Left forelimb (tissue), 1 donor: ENCODE data around the gene EMC9.
"Not testable (repeated sequence)": the region's sequence is repeated elsewhere in the genome, so short reads cannot be mapped to it uniquely, and the experiment has no call there.

Experiments
- DNase-seq: peaks from one replicate; pipeline ENCODE4 v3.0.0-alpha.2; 2018; ENCODE audit warnings: low spot score

Gene EMC9

GRCh38 chr14:24108336-24108874, 33.0 kb downstream of the EMC9 start:
- DNase-seq, result no peak

DNA sequence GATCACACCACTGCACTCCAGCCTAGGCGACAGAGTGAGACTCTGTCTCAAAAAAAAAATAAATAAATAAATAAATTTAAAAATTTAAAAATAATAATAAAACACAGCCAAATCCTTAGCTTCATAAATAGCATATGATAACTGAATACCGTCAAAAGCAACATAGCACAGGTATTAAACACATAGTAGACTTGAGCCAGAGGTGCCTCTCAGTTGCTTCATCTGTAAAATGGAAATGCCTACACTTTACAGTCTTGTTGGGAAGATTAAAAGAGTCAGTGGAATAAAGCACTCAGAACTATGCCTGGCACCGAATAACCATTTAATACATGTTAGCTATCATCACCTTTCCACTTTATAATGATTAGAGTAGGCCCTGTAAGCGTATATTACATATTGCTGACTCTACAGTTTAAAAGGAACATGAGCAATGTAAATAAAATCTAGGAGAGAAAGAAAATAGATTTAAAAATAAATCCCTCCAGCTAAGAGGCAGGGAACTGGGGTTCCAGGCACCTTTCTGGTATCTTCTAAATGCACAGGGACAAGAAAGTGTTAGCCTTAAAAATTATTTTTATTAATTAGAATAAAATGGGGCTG, 34.6 kb downstream of the EMC9 start:
- DNase-seq, result no peak

DNA sequence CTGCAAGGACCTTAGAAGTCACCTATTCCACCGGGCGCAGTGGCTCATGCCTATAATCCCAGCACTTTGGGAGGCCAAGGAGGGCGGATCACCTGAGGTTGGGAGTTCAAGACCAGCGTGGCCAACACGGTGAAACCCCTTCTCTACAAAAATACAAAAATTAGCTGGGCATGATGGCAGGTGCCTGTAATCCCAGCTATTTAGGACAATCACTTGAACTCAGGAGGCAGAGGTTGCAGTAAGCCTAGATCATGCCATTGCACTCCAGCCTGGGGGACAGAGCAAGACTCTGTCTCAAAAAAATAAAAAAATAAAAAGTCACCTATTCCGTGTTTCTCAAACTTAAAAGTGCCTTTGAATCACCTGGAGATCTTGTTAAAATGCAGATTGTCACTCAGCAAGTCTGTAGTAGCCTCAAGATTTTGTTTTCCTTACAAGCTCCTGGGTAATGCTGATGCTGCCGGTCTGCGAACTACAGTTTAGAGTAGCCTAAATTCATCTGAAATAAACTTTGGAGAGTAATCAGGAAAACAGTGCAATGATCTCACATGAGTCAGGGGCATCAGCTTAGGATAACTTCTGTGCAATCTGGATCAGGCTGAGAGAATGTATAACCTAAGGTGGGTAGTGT, 35.7 kb downstream of the EMC9 start:
- DNase-seq, result not testable (repeated sequence)

DNA sequence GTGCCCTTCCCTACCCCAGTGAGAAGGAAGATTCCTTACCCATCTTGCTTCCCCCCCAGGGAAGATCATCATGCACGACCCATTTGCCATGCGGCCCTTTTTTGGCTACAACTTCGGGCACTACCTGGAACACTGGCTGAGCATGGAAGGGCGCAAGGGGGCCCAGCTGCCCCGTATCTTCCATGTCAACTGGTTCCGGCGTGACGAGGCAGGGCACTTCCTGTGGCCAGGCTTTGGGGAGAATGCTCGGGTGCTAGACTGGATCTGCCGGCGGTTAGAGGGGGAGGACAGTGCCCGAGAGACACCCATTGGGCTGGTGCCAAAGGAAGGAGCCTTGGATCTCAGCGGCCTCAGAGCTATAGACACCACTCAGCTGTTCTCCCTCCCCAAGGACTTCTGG, 37.9 kb downstream of the EMC9 start:
- no peak for DNase-seq

- DNase-seq, result no peak
These were observed 38.9 kb downstream of the EMC9 start for GRCh38 chr14:24102357-24103048.

GRCh38 chr14:24100982-24101494, 40.4 kb downstream of the EMC9 start:
- DNase-seq, result no peak

DNA sequence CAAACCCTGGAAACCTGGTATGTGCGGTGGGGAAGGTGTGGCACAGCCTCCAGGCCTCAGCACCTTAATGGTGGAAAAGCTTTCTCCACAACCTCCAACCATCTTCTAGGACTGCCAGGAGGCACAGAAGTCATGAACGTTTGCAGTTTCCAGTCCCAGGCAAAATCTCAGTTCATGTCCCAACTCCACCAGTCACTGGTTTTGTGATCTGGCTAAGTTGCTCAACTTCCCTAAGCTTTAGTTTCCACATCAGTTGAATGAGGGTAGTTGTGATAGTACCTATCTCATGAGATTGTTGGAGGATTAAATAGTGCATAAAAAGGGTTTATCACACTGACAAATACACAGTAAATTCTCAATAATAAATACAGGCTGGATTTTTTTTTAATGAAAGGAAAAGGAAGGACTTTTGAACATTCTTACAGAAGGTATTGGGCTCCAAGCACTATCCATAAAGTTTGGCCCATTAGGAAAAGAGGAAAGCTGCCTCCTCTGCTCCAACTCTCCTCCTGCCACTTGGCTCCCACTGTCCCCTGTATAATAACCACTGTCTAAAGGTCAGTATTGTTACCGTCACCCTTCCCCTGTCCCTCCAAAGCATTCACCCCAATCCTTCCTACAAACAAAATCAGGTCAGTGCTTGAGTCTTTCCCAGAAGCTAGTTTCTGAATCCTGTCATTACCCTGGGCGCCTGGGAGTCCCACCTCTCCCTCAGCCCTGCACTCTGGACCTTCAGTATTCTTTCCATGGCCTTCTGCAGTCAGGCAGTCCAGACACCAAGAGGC, 41.0 kb downstream of the EMC9 start:
- no peak for DNase-seq

DNA sequence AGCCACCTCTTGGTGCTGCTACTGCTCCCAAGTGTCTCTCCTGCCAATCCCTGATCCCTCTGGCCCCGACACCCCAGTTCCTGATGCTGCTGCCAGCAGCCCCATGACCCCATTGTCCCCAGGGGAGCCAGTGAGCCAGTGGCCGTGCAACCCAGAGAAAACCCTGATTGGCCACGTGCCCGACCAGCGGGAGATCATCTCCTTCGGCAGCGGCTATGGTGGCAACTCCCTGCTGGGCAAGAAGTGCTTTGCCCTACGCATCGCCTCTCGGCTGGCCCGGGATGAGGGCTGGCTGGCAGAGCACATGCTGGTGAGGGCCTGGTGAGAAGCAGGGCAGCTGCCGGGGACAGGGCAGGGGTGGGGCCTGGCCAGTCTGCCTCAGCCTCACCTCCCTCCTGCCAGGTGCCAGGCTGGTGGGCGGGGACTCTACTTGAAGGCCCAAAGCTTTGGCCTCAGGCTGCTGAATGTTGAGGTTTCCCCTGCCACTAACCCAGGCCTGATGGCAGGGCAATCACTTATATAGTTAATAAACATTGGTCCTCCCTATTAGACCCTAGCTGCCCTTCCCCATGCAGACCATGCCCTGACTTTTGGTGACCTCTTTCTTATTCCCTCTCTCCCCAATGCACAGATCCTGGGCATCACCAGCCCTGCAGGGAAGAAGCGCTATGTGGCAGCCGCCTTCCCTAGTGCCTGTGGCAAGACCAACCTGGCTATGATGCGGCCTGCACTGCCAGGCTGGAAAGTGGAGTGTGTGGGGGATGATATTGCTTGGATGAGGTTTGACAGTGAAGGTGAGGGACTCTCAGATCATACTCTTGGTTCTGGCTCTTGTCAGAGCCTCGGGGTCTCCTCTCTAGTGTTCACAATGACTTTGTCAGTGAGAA, 42.2 kb downstream of the EMC9 start:
- DNase-seq, result no peak

DNA sequence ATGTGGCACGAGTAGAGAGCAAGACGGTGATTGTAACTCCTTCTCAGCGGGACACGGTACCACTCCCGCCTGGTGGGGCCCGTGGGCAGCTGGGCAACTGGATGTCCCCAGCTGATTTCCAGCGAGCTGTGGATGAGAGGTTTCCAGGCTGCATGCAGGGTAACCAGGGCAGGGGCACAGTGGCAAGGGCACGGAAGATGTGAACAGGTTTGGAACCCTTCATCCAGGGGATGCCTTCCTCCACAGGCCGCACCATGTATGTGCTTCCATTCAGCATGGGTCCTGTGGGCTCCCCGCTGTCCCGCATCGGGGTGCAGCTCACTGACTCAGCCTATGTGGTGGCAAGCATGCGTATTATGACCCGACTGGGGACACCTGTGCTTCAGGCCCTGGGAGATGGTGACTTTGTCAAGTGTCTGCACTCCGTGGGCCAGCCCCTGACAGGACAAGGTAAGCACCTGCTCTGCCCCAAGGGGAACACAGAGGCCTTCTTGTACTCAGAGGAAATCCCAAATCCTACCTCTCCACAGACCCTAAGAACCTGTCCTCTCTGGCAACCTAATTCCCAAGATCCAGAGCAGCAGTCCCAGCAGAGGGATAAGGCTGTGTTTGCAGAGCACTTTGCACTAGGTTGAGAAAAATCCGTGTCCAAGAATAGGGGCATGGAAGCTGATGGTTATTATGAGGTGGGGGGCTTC, 43.0 kb downstream of the EMC9 start:
- no peak for DNase-seq

DNA sequence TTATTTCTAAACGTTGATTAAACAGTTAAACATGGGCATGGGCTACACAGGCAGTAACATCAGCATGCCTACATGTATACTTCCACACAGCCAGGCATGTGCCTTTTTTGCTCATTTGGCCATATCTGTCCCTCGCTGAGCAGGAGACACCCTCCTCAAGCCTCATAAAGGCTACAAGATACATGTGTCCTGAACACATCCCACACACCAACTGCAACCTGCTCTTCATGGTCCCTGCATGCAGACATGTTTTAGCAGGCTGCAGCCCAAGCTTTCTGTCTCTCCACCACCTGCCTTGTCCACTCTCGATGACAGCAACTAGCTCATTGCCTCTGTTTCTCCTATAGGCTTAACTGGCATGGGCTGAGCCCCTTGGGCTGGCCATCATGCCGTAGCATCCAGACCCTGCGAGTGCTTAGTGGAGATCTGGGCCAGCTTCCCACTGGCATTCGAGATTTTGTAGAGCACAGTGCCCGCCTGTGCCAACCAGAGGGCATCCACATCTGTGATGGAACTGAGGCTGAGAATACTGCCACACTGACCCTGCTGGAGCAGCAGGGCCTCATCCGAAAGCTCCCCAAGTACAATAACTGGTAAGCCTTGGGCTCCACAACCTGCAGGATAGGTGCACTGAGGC, 44.7 kb downstream of the EMC9 start:
- no peak for DNase-seq

DNA sequence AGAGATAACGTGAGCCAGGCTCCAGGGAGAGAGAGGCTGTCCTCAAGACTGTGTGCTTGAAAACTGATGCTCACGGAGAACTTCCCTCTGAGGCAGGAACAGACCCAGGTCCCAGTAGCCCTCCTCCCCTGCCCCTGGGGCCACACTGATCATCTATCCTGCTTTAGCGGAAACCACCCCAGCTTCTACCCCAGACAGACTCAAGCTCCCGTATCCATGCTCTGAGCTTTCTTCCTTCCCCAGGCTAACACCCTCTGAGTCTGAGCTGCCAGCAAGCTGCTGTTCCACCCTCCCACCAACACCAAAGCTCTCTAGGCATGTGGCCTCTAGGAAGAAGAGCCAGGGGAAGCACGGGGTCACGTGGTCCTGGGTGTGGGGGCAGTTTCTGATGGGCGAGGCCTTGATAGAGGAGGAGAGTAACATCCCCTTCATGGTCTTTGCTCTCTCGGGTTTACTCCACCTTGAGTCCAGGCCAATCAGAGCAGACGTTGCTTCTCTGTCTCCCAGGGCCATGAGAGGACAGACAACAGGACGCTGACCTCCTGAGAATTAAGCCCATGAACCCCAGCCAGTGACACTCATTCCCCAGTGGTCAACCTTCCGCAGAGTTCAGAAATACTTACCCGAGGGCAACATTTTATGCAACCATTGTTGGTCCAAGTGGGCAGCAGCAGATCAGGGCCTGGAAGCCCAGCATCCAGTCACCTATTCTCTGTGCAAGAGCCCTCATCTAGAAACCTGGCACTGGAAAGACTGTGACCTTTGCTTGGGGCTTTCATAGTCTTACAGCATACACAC, 45.9 kb downstream of the EMC9 start:
- no peak for DNase-seq

GRCh38 chr14:24094841-24095270, 46.5 kb downstream of the EMC9 start:
- no peak for DNase-seq

GRCh38 chr14:24093901-24094840, 47.2 kb downstream of the EMC9 start, which contains the start of gene PCK2:
Gene PCK2 (plus strand): TSS chr14:24094311. CDS start chr14:24094406, 95 bp downstream.
- DNase-seq, result peak; percentile 85

DNA sequence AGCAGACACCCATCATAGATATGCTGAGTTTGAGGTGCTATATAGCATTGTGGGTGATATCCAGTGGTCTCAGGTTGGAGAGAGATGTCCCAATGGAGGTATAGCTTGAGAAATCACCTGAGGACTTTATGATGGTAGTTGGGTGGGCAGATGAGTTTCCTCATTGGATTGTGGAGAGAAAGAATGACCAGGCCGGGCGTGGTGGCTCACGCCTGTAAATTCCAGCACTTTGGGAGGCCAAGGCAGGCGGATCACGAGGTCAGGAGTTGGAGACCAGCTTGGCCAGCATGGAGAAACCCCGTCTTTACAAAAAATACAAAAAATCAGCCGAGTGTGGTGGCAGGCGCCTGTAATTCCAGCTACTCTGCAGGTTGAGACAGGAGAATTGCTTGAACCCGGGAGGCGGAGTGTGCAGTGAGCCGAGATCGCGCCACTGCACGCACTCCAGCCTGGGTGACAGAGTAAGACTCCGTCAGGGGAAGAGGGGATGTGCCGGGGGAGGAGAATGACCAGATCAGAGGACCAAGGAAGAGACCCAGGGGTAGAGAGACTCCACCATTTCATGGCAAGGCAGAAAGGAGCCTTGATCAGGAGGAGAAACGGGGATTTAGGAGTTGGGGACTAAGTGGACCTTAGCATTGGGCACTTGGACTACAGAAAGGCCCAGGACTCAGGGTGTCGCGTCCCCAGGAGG, 48.0 kb downstream of the EMC9 start:
- no peak for DNase-seq

DNA sequence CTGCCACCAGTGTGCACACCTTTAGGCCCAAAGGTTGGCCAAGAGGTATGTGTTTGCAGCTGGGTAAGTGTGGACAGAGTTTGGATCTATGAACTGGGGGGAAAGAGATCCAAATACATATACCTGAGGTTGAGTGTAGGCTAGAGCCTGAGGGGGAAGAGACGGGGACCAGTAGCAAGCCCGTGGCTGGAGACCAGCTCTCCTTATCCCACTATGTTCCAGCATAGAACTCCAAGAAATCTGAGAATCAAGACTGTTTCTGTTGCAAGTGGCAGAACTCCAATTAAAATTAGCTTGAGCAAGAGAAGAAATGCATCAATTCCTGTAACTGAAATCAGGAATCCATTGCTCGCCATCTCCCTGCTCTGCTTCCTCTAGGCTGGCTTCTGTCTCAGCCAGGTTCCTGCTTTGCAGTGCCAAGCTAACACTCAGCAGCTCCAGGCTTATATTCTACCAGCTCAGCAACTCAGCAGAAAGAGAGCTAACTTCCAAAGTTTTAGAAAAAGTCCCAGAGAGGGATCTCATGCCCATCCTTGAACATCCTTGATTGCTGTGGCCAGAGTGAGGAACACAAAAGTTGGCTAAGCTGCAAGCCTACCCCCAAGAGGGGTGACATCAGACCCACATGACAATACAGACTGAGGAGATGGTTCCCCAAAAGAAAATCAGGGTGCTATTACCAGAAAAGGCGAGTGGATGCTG, 48.7 kb downstream of the EMC9 start:
- DNase-seq, result no peak

DNA sequence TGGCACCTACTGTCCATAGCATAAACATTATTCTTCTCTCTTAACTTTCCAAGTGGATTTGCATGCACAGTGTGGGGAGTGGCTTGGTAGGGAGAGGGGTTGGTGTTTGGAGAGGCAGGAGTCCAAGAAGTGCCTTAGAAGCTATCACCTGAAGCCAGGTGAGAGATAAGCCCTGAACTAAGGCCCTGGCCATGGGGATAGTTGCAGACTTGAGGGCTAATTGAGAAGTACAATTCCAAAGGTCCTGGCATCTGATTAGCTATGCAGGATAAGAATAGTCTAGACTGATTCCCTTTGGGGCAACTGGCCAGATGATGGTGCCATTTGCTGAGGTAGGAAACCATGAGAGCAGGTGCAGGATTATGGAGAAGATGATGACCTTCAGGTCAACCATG, 49.3 kb downstream of the EMC9 start:
- no peak for DNase-seq

- DNase-seq, result no peak
These were observed 51.5 kb downstream of the EMC9 start for GRCh38 chr14:24089890-24090289.
